CD4-positive, alpha-beta T cell (primary cell): ENCODE data around the gene KBTBD4. TPM values are rescaled to one million over a fixed set of nuclear protein-coding genes. Genes with fewer than 3 reads are reported as not detected.

Experiments used
- ATAC-seq: fragments of 200-7000 bp; cut with Tn5 transposase; one replicate; pipeline ENCODE4 v1.10.0; 2022; ENCODE audit warnings: mild to moderate bottlenecking; ENCODE audit not compliant: poor library complexity
- CTCF ChIA-PET: fragments of 350-600 bp; sonication (Branson Sonifier 250); formaldehyde crosslinking; loops from one replicate; lab custom pipeline; 2021; ENCODE audit warnings: antibody characterized with exemption, inconsistent platforms; lab: Charles Lee
- POLR2A ChIA-PET: fragments of 350-600 bp; sonication (Branson Sonifier 250); formaldehyde crosslinking; loops from one replicate; lab custom pipeline; 2021; ENCODE audit warnings: antibody characterized with exemption, inconsistent platforms; lab: Charles Lee
- DNase-seq, 14 experiments: peaks; one replicate each; pipeline ENCODE4 v3.0.0-alpha.2; 2013 to 2020; ENCODE audit warnings: mixed read lengths in 2 of 14
- H3K27ac ChIP-seq, 2 donors: one replicate each; pipeline versions ENCODE4 v1.5.1 to v1.7.0; 2013; ENCODE audit warnings: low read length in 2 of 2, low read depth in 1 of 2, mild to moderate bottlenecking in 1 of 2
- H3K27me3 ChIP-seq, 2 experiments: 1 replicate in 1 of 2; 2 replicates in 1 of 2; pipeline versions ENCODE4 v1.6.1 to v1.7.0; 2013; ENCODE audit warnings: low read length in 2 of 2, control low read depth in 1 of 2, mild to moderate bottlenecking in 1 of 2, moderate library complexity in 1 of 2; ENCODE audit not compliant: insufficient read depth in 2 of 2, control insufficient read depth in 1 of 2
- H3K36me3 ChIP-seq: one replicate; pipeline ENCODE4 v1.6.1; 2013; ENCODE audit warnings: low read length, control low read depth; ENCODE audit not compliant: insufficient read depth
- H3K4me1 ChIP-seq: one replicate; pipeline ENCODE4 v1.6.1; 2013; ENCODE audit warnings: low read length, control low read depth; ENCODE audit not compliant: insufficient read depth
- H3K4me3 ChIP-seq: one replicate; pipeline ENCODE4 v1.5.1; 2013; ENCODE audit warnings: mild to moderate bottlenecking, low read length, moderate library complexity
- H3K9me3 ChIP-seq, 2 experiments: 1 replicate in 1 of 2; 2 replicates in 1 of 2; pipeline versions ENCODE4 v1.6.1 to v1.7.0; 2013; ENCODE audit warnings: low read length in 2 of 2, mild to moderate bottlenecking in 2 of 2, control low read depth in 1 of 2, moderate library complexity in 1 of 2; ENCODE audit not compliant: control insufficient read depth in 1 of 2, insufficient read depth in 1 of 2
- H3K27ac Mint-ChIP-seq: one replicate; pipeline ENCODE4 v1.8.0; 2020; ENCODE audit warnings: mixed read lengths
- H3K27me3 Mint-ChIP-seq: one replicate; pipeline ENCODE4 v1.8.0; 2021; ENCODE audit warnings: mixed read lengths
- H3K36me3 Mint-ChIP-seq: one replicate; pipeline ENCODE4 v1.8.0; 2021; ENCODE audit warnings: low read depth, mixed read lengths
- H3K4me1 Mint-ChIP-seq: one replicate; pipeline ENCODE4 v1.8.0; 2021; ENCODE audit warnings: low read depth, mixed read lengths
- H3K4me3 Mint-ChIP-seq: one replicate; pipeline ENCODE4 v1.8.0; 2020; ENCODE audit warnings: mild to moderate bottlenecking, mixed read lengths
- H3K9me3 Mint-ChIP-seq: one replicate; pipeline ENCODE4 v1.8.0; 2020; ENCODE audit warnings: mixed read lengths
- intact Hi-C, 2 experiments: fragments of 100-400 bp; cut with DNase I in 1 of 2; cut with micrococcal nuclease in 1 of 2; formaldehyde crosslinking; loops; one replicate each; pipeline versions ENCODE4 v1.15.1 to v1.9.0; 2023 to 2025; cut with DNase I, micrococcal nuclease
- total RNA-seq, 174 experiments: library from RNA in 2 of 174; stranded (reverse) in 2 of 174; gene quantifications; one replicate each; pipeline ENCODE4 v1.2.3 and lab custom pipeline; 2021 to 2026
- TF ChIP-seq, protein P1 (sequence below): fragments of 200-600 bp; IDR thresholded peaks from one replicate; pipeline ENCODE4 v1.8.0; 2022; ENCODE audit warnings: antibody characterized with exemption, mild to moderate bottlenecking

Gene KBTBD4
- total RNA-seq, 2 experiments from 2014 or later: 29.1 to 30.2 TPM

DNA sequence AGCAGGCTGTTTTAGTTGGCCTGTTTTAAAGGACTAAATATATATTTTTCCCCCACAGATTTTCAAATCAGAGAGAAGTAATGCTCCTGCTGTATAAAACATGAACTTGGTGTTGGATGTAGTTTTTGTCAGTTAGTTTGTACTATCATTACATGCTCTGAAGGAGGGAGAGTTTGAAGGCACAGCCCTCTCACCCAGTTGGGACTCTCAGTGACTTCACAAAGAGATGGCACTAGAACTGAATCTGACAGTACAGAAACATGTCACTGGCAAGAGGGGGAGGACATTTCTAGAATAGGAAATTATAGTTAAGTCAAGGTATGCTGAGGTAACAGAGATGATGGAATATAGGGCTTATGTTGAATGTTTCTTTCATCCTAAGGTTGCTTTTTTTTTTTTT, 36.5 kb upstream of the KBTBD4 start:
- ChIA-PET POLR2A (no interaction called here), CTCF (no interaction called here)
- no peaks in the 10 kb centered on the region for H3K9me3 ChIP-seq
- no peaks in the 10 kb centered on the region for H3K4me1 Mint-ChIP-seq
- peaks cover 16% of the 10 kb centered on the region for H3K36me3 Mint-ChIP-seq
- H3K4me1 ChIP-seq: peaks cover 2% of the 10 kb centered on the region
- no peak overlapping the region for H3K27ac ChIP-seq
- DNase-seq (no peak), ATAC-seq (no peak)
- H3K27me3 Mint-ChIP-seq: no peaks in the 10 kb centered on the region
- intact Hi-C loops: no loop called here
- H3K27ac Mint-ChIP-seq: no peak overlapping the region
- no peak overlapping the region for H3K4me3 Mint-ChIP-seq
- TF ChIP-seq, protein P1, sequence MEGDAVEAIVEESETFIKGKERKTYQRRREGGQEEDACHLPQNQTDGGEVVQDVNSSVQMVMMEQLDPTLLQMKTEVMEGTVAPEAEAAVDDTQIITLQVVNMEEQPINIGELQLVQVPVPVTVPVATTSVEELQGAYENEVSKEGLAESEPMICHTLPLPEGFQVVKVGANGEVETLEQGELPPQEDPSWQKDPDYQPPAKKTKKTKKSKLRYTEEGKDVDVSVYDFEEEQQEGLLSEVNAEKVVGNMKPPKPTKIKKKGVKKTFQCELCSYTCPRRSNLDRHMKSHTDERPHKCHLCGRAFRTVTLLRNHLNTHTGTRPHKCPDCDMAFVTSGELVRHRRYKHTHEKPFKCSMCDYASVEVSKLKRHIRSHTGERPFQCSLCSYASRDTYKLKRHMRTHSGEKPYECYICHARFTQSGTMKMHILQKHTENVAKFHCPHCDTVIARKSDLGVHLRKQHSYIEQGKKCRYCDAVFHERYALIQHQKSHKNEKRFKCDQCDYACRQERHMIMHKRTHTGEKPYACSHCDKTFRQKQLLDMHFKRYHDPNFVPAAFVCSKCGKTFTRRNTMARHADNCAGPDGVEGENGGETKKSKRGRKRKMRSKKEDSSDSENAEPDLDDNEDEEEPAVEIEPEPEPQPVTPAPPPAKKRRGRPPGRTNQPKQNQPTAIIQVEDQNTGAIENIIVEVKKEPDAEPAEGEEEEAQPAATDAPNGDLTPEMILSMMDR: no peak
- H3K27me3 ChIP-seq: no peaks in the 10 kb centered on the region
- no peaks in the 10 kb centered on the region for H3K9me3 Mint-ChIP-seq
- peaks cover 12% of the 10 kb centered on the region for H3K36me3 ChIP-seq
- no peak overlapping the region for H3K4me3 ChIP-seq

DNA sequence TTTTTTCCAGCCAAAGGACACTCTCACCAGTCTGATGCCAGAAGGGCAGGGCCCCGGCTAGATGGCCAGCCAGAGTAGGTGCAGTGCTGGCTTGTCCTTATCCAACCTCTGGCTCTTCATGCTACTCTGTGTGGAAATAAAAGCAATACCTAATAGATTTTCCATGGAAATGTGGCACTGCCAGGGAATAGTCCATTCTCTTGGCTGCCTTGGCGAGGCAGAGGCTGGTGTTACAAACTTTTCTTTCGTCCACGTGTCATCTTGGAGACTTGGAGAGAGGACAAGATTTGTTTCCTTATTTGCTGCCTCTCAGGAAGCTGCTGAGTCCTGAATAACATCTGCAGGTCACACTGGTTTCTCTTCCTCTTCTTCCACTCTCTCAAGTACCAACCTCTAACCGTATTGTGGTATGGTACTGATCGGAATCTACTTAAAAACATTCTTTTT, 32.6 kb upstream of the KBTBD4 start:
- ChIA-PET CTCF (no interaction called here), POLR2A (no interaction called here)
- Mint-ChIP-seq H3K4me3 (no peak overlapping the region), H3K9me3 (no peaks in the 10 kb centered on the region), H3K36me3 (no peaks in the 10 kb centered on the region), H3K27me3 (no peaks in the 10 kb centered on the region), H3K27ac (no peak overlapping the region), H3K4me1 (no peaks in the 10 kb centered on the region)
- Histone ChIP-seq H3K36me3 (no peaks in the 10 kb centered on the region), H3K27ac (no peak overlapping the region), H3K9me3 (no peaks in the 10 kb centered on the region), H3K4me3 (no peak overlapping the region), H3K27me3 (no peaks in the 10 kb centered on the region), H3K4me1 (peaks cover 2% of the 10 kb centered on the region)
- intact Hi-C loops: no loop called here
- DNase-seq: peak in 1 of 14 experiments; percentile 14
- ATAC-seq: no peak
- TF ChIP-seq, protein P1: no peak

DNA sequence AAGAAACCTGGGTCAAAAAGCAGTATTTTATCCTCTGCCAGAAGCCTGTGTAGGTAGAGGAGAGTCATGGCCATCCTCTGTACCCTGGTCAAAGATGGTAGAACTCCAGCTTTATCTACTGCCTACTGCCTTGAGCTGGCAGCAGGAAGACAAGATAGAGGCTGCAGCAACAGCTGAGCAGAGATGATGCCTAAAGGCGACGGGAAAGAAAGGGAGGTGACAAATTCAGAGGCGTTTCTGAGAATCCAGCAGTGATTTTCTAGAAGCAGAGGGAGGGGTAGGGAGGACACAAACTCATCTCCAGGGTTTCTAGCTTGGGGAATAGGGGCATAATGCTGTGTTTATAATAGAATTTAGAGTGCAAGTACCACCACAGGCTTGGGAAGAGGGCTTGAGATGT, 30.9 kb upstream of the KBTBD4 start:
- POLR2A ChIA-PET: no interaction called here
- H3K27me3 Mint-ChIP-seq: no peaks in the 10 kb centered on the region
- CTCF ChIA-PET: no interaction called here
- DNase-seq (no peak), ATAC-seq (no peak)
- H3K4me1 Mint-ChIP-seq: no peaks in the 10 kb centered on the region
- Histone ChIP-seq H3K4me1 (no peaks in the 10 kb centered on the region), H3K36me3 (no peaks in the 10 kb centered on the region), H3K4me3 (no peak overlapping the region), H3K9me3 (no peaks in the 10 kb centered on the region), H3K27ac (no peak overlapping the region), H3K27me3 (no peaks in the 10 kb centered on the region)
- H3K9me3 Mint-ChIP-seq: no peaks in the 10 kb centered on the region
- no peaks in the 10 kb centered on the region for H3K36me3 Mint-ChIP-seq
- TF ChIP-seq, protein P1: no peak
- H3K27ac Mint-ChIP-seq: no peak overlapping the region
- no peak overlapping the region for H3K4me3 Mint-ChIP-seq
- intact Hi-C loops: no loop called here
